Spleen (tissue), 13 donors: ENCODE measurements around the gene ANXA11. TPM values are rescaled to one million over a fixed set of nuclear protein-coding genes. Genes with fewer than 3 reads are reported as not detected.
"Not testable (repeated sequence)": the region's sequence is repeated elsewhere in the genome, so short reads cannot be mapped to it uniquely, and the experiment has no call there.

Source experiments
- DNase-seq: peaks from one replicate; pipeline ENCODE4 v3.0.0-alpha.2; 2020
- H3K27ac ChIP-seq, 8 donors: fragments of 200-600 bp; sonication (generic) in 7 of 8; 1 replicate in 4 of 8; 2 replicates in 4 of 8; pipeline versions ENCODE4 v1.5.0 to v1.8.0; 2016 to 2021; ENCODE audit warnings: inconsistent platforms in 4 of 8, mild to moderate bottlenecking in 4 of 8, moderate library complexity in 1 of 8
- H3K27me3 ChIP-seq, 7 donors: fragments of 200-600 bp; sonication (generic) in 6 of 7; replicated peaks in 1 of 7; 1 replicate in 4 of 7; 2 replicates in 3 of 7; pipeline versions ENCODE4 v1.5.0 to v1.8.0; 2016 to 2021; ENCODE audit warnings: inconsistent platforms in 3 of 7, mild to moderate bottlenecking in 1 of 7
- H3K36me3 ChIP-seq, 6 donors: fragments of 200-600 bp; sonication (generic) in 5 of 6; 1 replicate in 4 of 6; 2 replicates in 2 of 6; pipeline versions ENCODE4 v1.5.0 to v1.8.0; 2016 to 2021; ENCODE audit warnings: inconsistent platforms in 2 of 6
- H3K4me1 ChIP-seq, 6 donors: fragments of 200-600 bp; sonication (generic) in 5 of 6; 1 replicate in 3 of 6; 2 replicates in 3 of 6; pipeline versions ENCODE4 v1.5.0 to v1.8.0; 2016 to 2021; ENCODE audit warnings: inconsistent platforms in 3 of 6
- H3K4me3 ChIP-seq, 8 donors: fragments of 200-600 bp; sonication (generic) in 7 of 8; 1 replicate in 4 of 8; 2 replicates in 4 of 8; pipeline versions ENCODE4 v1.5.0 to v1.8.0; 2016 to 2021; ENCODE audit warnings: inconsistent platforms in 4 of 8, mild to moderate bottlenecking in 4 of 8, moderate library complexity in 2 of 8
- H3K9me3 ChIP-seq, 8 donors: fragments of 200-600 bp; sonication (generic) in 7 of 8; 1 replicate in 4 of 8; 2 replicates in 4 of 8; pipeline versions ENCODE4 v1.5.0 to v1.8.0; 2016 to 2021; ENCODE audit warnings: inconsistent platforms in 4 of 8
- CTCF ChIP-seq, 11 experiments: fragments of 200-600 bp in 7 of 11; fragments of 450-650 bp in 4 of 11; sonication (generic) in 4 of 11; IDR thresholded peaks in 8 of 11; conservative IDR thresholded peaks in 3 of 11; 1 replicate in 7 of 11; 2 replicates in 4 of 11; pipeline versions ENCODE4 v1.4.0 to v1.8.0; 2016 to 2021; ENCODE audit warnings: antibody characterized with exemption in 11 of 11, inconsistent platforms in 4 of 11, mild to moderate bottlenecking in 1 of 11
- POLR2A ChIP-seq, 3 donors: fragments of 450-650 bp; IDR thresholded peaks; one replicate each; pipeline ENCODE4 v1.5.1; 2017; ENCODE audit warnings: antibody characterized with exemption in 3 of 3, mild to moderate bottlenecking in 1 of 3
- POLR2AphosphoS5 ChIP-seq, 3 donors: sonication (generic); formaldehyde crosslinking; IDR thresholded peaks; one replicate each; pipeline ENCODE4 v1.5.1; 2017; ENCODE audit warnings: antibody characterized with exemption in 3 of 3
- WGBS, 5 donors: extraction: QIAGEN DNeasy Blood & Tissue Kit in 3 of 5; methylation state at CpG; one replicate each; pipeline versions ENCODE4 v1.1.5 to v1.1.7; 2013 to 2018; 5-methylcytosine and 5-hydroxymethylcytosine counted together
- intact Hi-C: fragments of 100-400 bp; cut with DNase I; formaldehyde crosslinking; loops from one replicate; pipeline ENCODE4 v1.15.0; 2023; ENCODE audit warnings: low total_unique reads
- long read RNA-seq, 2 donors: transcript quantifications; one replicate each; lab custom pipeline, GENCODE V29; 2026
- polyA plus RNA-seq, 3 donors: library from polyadenylated mRNA; stranded (reverse); fragments of 200-250 nt; gene quantifications; one replicate each; pipeline ENCODE4 v1.2.1, GENCODE V29; 2013
- total RNA-seq, 7 donors: library from RNA; depleted of rRNA in 3 of 7; stranded (reverse); fragments of >200 nt in 3 of 7; fragmentation: NEBNext Ultra II Directional in 4 of 7; extraction: Animal tissue kit (Norgen Biotek cat#: 25700) in 4 of 7; gene quantifications; one replicate each; pipeline versions ENCODE4 v1.1.0 to v1.2.1, GENCODE V29; 2016 to 2021
- donor health status: healthy with polysubstance abuse.
- donor health status: DM: no; HTN: no; CAD: no; lungs with moderate emphysema.
- donor health status: DM: no; HTN: no; CAD: no.
- donor health status: Bipolar disorder and iron deficiency.
- donor health status: healthy.
- donor health status: DM: no; HTN: no; CAD: no.
- donor health status: DM: yes; HTN: yes; CAD: no.

Gene ANXA11
- total RNA-seq (100 to 1,000 TPM; 102 to 201 (median 157) TPM), polyA plus RNA-seq (100 to 1,000 TPM in 2 of 3 donors, 10 to 100 TPM in 1; 89.9 to 143 (median 117) TPM)
- long read RNA-seq, donor 1, full-length matches to known transcripts: 13 of 46 reads
- long read RNA-seq, donor 1, partial matches to known transcripts: 33 of 46 reads
- long read RNA-seq, donor 1, other reads (novel, unspliced or antisense): 0 of 46 reads
- long read RNA-seq, donor 2, full-length matches to known transcripts: 17 of 17 reads
- long read RNA-seq, donor 2, partial matches to known transcripts: 0 of 17 reads
- long read RNA-seq, donor 2, other reads (novel, unspliced or antisense): 0 of 17 reads

DNA sequence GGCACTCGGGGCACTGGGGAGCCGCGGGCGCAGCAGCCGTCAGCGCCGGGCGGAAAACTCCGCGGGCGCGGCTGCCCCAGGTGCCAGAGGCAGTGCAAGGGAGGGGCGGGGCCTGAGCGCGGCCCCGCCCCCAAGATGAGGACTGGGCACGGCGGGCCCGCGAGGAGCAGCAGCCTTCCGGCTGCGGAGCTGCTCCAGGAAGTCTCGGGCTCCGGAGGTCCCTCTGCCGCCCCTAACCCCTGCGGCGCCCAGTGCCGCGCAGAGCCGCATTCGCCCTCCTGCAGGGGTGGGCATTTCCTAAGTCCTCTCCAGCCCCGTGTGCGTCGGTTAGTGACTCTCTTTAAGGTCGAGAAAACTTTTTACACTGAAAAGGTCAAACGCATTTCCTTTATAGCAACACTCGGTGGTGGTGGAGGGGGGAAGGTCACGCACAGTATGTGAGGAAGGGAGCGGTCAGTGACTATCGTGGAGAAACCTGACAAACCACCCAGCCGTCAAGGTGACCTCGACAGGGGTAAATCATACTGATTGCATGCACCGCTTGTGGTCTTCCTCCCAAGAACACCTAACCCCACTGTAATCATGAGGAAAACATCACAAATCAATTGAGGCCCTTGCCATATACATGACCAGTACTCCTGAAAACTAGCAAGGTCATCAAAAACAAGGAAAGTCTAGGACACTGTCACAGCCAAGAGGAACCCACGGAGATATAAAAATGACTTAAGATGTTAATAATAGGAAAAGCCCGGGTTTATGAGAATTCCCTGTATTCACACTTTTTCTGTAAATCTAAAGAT is at the start of gene ANXA11:
ANXA11 (minus strand) TSS at position 61 of the 800 bp plus-strand sequence. CDS start 32,676 bp downstream, outside the sequence.
- peak within 1 kb of the TSS; percentile 95 to 99 (median 98) for H3K27ac ChIP-seq
- peak in 2 of 11 experiments; percentile 2 to 6 for TF ChIP-seq CTCF (IDR thresholded peaks at IDR 0.05 in 8 of 11, conservative IDR thresholded peaks at IDR 0.05 in 3 of 11)
- TF ChIP-seq POLR2A (IDR thresholded peaks at IDR 0.05): peak; percentile 23 to 78 (median 27)
- peak; percentile 92 to 94 (median 92) for TF ChIP-seq POLR2AphosphoS5 (IDR thresholded peaks at IDR 0.05)
- peak; percentile 96 for DNase-seq
- H3K9me3 ChIP-seq: no peaks in the 10 kb centered on the region
- intact Hi-C loops: loop anchor here (10.0 kb wide), 1 partner anchor 761 kb away; the partner anchor contains the start of gene ZCCHC24
- WGBS, 5 donors: 3 to 7% (median 4%) methylated on average over 23 to 45 of the region's 45 CpGs
- no peaks in the 10 kb centered on the region for H3K27me3 ChIP-seq
- peaks cover 0 to 5% (median 0%) of the 10 kb centered on the region in 6 donors for H3K36me3 ChIP-seq
- peak within 1 kb of the TSS; percentile 53 to 97 (median 84) for H3K4me3 ChIP-seq
- H3K4me1 ChIP-seq: peaks cover 23 to 68% (median 52%) of the 10 kb centered on the region in 6 donors

- Histone ChIP-seq H3K27me3 (peaks cover 0 to 20% (median 0%) of the 10 kb centered on the region in 7 donors), H3K4me1 (peaks cover 0 to 21% (median 3%) of the 10 kb centered on the region in 6 donors), H3K27ac (peak overlapping the region in 2 of 8 donors; percentile 79)
- H3K36me3 ChIP-seq, intact Hi-C loops, H3K9me3 ChIP-seq, H3K4me3 ChIP-seq, DNase-seq: not testable (repeated sequence)
- no CpG with 5 or more reads among the region's 2 CpGs for WGBS, 5 donors
Observed at GRCh38 chr10:80254726-80255125, 49.4 kb upstream of the ANXA11 start.

- H3K27ac ChIP-seq: peak overlapping the region in 5 of 8 donors; percentile 38 to 81 (median 79)
- DNase-seq, intact Hi-C loops, H3K36me3 ChIP-seq, H3K9me3 ChIP-seq, H3K4me3 ChIP-seq: not testable (repeated sequence)
- peaks cover 0 to 21% (median 3%) of the 10 kb centered on the region in 6 donors for H3K4me1 ChIP-seq
- H3K27me3 ChIP-seq: peaks cover 0 to 20% (median 0%) of the 10 kb centered on the region in 7 donors
- WGBS, 5 donors: 7 to 21% (median 13%) methylated on average over 1 of the region's 1 CpG
Observed at GRCh38 chr10:80253963-80254271, 48.6 kb upstream of the ANXA11 start.

DNA sequence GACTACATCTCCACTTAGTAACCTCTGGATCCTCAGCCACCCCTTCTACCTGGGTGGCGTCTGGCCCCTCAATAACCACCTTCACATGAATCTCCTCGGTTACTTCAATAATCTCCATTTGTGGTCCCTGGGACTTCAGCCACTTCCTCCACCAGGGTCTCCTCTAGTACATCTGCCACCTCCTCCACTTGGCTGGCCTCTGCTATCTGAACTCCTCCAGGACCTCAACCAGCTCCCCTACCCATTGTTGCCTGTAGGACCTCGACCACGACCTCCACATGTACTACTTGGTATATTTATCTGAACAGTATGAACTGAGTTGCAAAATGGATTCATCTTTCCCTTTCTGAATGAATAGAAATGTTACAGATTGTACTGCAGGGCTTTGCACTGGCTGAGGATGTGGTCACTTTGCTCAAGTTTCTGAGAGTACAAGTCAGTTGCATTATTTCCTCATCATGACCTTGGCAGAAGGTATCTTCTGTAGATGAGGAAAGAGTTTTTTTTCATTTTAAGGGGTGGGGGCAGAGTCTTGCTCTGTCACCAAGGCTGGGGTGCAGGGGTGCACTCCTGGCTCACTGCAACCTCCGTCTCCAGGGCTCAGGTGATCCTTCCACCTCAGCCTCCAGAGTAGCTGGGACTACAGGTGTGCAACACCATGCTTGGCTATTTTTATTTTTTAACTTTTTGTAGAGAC is 48.1 kb upstream of the ANXA11 start:
- H3K4me1 ChIP-seq: peaks cover 0 to 21% (median 3%) of the 10 kb centered on the region in 6 donors
- peaks cover 0 to 20% (median 0%) of the 10 kb centered on the region in 7 donors for H3K27me3 ChIP-seq
- no peak for DNase-seq
- no peak overlapping the region for H3K4me3 ChIP-seq
- WGBS, 5 donors: 28 to 72% (median 51%) methylated on average over 5 of the region's 5 CpGs
- intact Hi-C loops: no loop called here
- TF ChIP-seq CTCF (IDR thresholded peaks at IDR 0.05 in 8 of 11, conservative IDR thresholded peaks at IDR 0.05 in 3 of 11): no peak
- TF ChIP-seq POLR2AphosphoS5 (IDR thresholded peaks at IDR 0.05): peak in 1 of 3 donors; percentile 14
- H3K27ac ChIP-seq: peak overlapping the region in 6 of 8 donors; percentile 15 to 81 (median 61)
- no peaks in the 10 kb centered on the region for H3K9me3 ChIP-seq
- no peaks in the 10 kb centered on the region for H3K36me3 ChIP-seq
